Stimulated activated naive CD8-positive, alpha-beta T cell treated with anti-CD3 and anti-CD28 coated beads, Interleukin-15, amount 100 ng/mL, for 72 hours (primary cell): ENCODE data around the gene AP5Z1.

ENCODE experiments used
- ATAC-seq: fragments of 150-1000 bp; cut with Tn5 transposase; 2 replicates; pipeline ENCODE4 v1.10.0; 2021; ENCODE audit warnings: mild to moderate bottlenecking, moderate library complexity
- DNase-seq, 2 donors: peaks; one replicate each; pipeline ENCODE4 v3.0.0; 2021 to 2022
- H3K27ac Mint-ChIP-seq, 2 donors: one replicate each; pipeline ENCODE4 v1.8.0; 2022; ENCODE audit warnings: mild to moderate bottlenecking in 2 of 2, mixed read lengths in 2 of 2, moderate library complexity in 2 of 2
- H3K27me3 Mint-ChIP-seq: one replicate; pipeline ENCODE4 v1.8.0; 2022; ENCODE audit warnings: mixed read lengths
- H3K4me1 Mint-ChIP-seq: one replicate; pipeline ENCODE4 v1.8.0; 2022; ENCODE audit warnings: mild to moderate bottlenecking, mixed read lengths
- H3K4me3 Mint-ChIP-seq, 2 donors: one replicate each; pipeline ENCODE4 v1.8.0; 2022; ENCODE audit warnings: mild to moderate bottlenecking in 2 of 2, mixed read lengths in 2 of 2, moderate library complexity in 1 of 2
- H3K9me3 Mint-ChIP-seq, 2 donors: one replicate each; pipeline ENCODE4 v1.8.0; 2022; ENCODE audit warnings: mixed read lengths in 2 of 2

AP5Z1 gene

GRCh38 chr7:4775250-4775847 lies at the start of gene AP5Z1:
Gene AP5Z1, plus strand, starts transcription at chr7:4775623. Its CDS starts 93 bp downstream, at chr7:4775716.
- DNase-seq: peak; percentile 97 to 98
- Mint-ChIP-seq H3K4me1 (peaks cover 53% of the 10 kb centered on the region), H3K4me3 (peak within 1 kb of the TSS; percentile 94 to 99), H3K27ac (peak within 1 kb of the TSS; percentile 97 to 99), H3K9me3 (no peaks in the 10 kb centered on the region), H3K27me3 (no peaks in the 10 kb centered on the region)
- peak; percentile 94 for ATAC-seq

GRCh38 chr7:4725850-4726450 lies 49.5 kb upstream of the AP5Z1 start:
- no peak for ATAC-seq
- Mint-ChIP-seq H3K4me3 (peak overlapping the region; percentile 81 to 95), H3K9me3 (no peaks in the 10 kb centered on the region), H3K27ac (peak overlapping the region; percentile 93 to 99), H3K4me1 (peaks cover 95% of the 10 kb centered on the region), H3K27me3 (no peaks in the 10 kb centered on the region)
- DNase-seq: no peak

- Mint-ChIP-seq H3K9me3 (no peaks in the 10 kb centered on the region), H3K27me3 (no peaks in the 10 kb centered on the region), H3K4me3 (peak overlapping the region; percentile 81 to 95), H3K27ac (peak overlapping the region; percentile 86 to 99), H3K4me1 (peaks cover 94% of the 10 kb centered on the region)
- DNase-seq (peak in 1 of 2 donors; percentile 21), ATAC-seq (peak; percentile 49)
Observed at GRCh38 chr7:4726566-4726965, 48.9 kb upstream of the AP5Z1 start.

DNA sequence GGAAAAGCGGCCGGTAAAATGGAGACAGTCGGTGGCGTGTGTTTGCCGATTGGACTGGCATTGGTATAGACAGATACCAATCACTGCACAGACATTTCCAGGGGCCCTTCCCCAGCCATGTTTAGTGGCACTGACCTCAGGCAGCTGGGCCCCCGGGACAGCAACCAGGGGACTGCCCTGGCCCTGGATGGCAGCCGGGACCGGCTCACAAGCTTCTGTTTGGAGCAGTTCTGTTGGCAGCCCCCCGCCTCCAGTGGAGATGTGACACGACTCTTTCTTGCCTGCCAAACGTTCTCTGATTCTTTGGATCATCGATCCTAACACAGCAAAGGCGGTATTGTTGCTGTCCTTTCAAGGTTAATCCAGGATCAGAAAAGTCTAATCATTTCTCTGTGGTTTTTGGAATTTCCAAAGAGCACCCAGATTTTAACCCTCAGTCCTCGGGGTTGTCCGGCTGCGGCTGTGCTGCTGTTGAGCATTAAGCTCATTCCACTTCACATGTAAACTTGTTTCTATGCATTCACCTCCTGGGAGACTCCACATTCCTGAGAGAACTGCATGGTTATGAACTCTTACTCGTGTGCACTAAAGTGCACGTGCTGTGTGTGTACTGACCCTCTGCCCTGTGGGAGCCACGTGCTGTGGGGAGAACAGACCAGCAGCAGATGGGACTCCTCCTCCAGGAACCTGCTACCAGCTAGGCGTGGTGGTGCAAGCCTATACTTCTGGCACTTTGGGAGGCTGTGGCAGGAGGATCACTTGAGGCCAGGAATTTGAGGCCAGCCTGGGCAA lies 47.3 kb upstream of the AP5Z1 start:
- Mint-ChIP-seq H3K4me3 (no peak overlapping the region), H3K9me3 (no peaks in the 10 kb centered on the region)

DNA sequence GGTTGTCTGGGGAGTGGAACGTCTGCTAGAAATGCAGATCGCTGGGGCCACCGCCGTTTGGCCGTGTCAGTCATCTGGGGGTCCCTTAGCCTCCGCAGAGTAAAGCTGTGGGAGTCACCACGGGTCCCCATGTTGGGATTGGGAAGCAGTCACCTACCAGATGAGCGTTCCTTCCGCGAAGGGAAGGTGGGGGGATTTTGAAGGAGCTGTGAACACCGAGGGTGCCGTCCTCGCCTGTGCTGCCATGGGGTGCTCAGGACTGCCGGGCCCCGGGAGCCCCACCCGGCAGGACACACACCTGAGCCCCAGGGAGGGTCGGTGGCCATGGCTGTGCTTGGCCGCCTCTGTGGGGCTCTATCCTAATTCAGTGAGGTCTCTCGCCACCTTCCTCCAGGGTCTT lies 46.2 kb upstream of the AP5Z1 start:
- H3K4me1 Mint-ChIP-seq: peaks cover 93% of the 10 kb centered on the region
- no peaks in the 10 kb centered on the region for H3K9me3 Mint-ChIP-seq
- DNase-seq: no peak
- H3K27me3 Mint-ChIP-seq: no peaks in the 10 kb centered on the region
- peak overlapping the region in 1 of 2 donors; percentile 39 for H3K4me3 Mint-ChIP-seq
- H3K27ac Mint-ChIP-seq: no peak overlapping the region
- ATAC-seq: no peak

More for the DNA sequence above, 47.3 kb upstream of the AP5Z1 start:
- DNase-seq (no peak), ATAC-seq (no peak)
- peak overlapping the region in 1 of 2 donors; percentile 19 for H3K27ac Mint-ChIP-seq
- no peaks in the 10 kb centered on the region for H3K27me3 Mint-ChIP-seq
- peaks cover 93% of the 10 kb centered on the region for H3K4me1 Mint-ChIP-seq

DNA sequence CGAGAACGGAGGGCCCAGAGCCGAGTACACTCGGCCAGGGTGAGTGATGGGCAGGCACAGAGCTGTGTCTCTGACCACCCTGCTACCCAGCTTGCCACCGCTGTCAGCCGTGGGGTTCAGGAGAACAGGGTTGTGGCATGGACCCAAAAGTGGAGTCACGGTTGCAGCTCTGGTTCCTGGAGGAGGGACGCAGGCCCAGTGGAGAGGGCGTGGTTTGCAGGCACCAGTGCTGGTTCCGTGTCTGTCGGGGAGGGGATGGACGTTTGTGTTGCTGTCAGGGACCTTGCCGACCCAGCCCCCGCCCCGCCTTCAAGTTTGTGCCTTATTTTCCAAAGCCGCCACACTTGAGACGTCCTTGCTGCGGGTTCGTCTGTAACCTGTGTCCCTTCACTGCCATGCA lies 45.1 kb upstream of the AP5Z1 start:
- H3K27me3 Mint-ChIP-seq: no peaks in the 10 kb centered on the region
- no peak for DNase-seq
- H3K27ac Mint-ChIP-seq: peak overlapping the region; percentile 63 to 82
- ATAC-seq: no peak
- H3K4me3 Mint-ChIP-seq: peak overlapping the region; percentile 63 to 75
- peaks cover 93% of the 10 kb centered on the region for H3K4me1 Mint-ChIP-seq
- H3K9me3 Mint-ChIP-seq: no peaks in the 10 kb centered on the region

DNA sequence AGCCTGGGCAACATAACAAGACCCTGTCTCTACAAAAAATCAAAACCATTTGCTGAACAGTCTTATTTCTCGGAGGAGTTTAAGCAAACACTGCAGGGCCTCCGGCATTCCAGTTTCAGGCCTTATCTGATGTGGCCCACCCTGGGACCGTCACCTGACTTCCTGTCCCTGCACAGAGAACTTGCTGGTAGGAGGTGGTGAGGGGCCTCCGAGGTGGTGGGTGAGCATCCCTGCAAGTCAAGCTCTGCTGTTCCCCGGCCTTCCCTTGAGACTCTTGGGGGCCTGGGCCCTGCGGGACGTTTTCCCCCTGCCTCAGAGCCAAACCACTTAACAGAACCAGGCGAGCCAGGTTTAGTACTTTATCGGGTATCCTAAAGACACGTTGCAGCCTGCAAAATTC lies 44.5 kb upstream of the AP5Z1 start:
- peak overlapping the region; percentile 63 to 75 for H3K4me3 Mint-ChIP-seq
- H3K27me3 Mint-ChIP-seq: no peaks in the 10 kb centered on the region
- H3K27ac Mint-ChIP-seq: peak overlapping the region in 1 of 2 donors; percentile 27
- H3K4me1 Mint-ChIP-seq: peaks cover 90% of the 10 kb centered on the region
- no peaks in the 10 kb centered on the region for H3K9me3 Mint-ChIP-seq
- no peak for DNase-seq
- ATAC-seq: no peak

GRCh38 chr7:4731803-4732202 lies 43.6 kb upstream of the AP5Z1 start:
- DNase-seq: no peak
- no peak for ATAC-seq
- Mint-ChIP-seq H3K27ac (peak overlapping the region in 1 of 2 donors; percentile 19), H3K27me3 (no peaks in the 10 kb centered on the region), H3K4me3 (no peak overlapping the region), H3K4me1 (peaks cover 82% of the 10 kb centered on the region), H3K9me3 (no peaks in the 10 kb centered on the region)

GRCh38 chr7:4733936-4734528 lies 41.4 kb upstream of the AP5Z1 start:
- ATAC-seq (peak; percentile 76), DNase-seq (peak; percentile 16 to 53)
- Mint-ChIP-seq H3K27me3 (no peaks in the 10 kb centered on the region), H3K4me3 (peak overlapping the region; percentile 47 to 76), H3K4me1 (peaks cover 82% of the 10 kb centered on the region), H3K27ac (peak overlapping the region; percentile 88 to 91), H3K9me3 (no peaks in the 10 kb centered on the region)

DNA sequence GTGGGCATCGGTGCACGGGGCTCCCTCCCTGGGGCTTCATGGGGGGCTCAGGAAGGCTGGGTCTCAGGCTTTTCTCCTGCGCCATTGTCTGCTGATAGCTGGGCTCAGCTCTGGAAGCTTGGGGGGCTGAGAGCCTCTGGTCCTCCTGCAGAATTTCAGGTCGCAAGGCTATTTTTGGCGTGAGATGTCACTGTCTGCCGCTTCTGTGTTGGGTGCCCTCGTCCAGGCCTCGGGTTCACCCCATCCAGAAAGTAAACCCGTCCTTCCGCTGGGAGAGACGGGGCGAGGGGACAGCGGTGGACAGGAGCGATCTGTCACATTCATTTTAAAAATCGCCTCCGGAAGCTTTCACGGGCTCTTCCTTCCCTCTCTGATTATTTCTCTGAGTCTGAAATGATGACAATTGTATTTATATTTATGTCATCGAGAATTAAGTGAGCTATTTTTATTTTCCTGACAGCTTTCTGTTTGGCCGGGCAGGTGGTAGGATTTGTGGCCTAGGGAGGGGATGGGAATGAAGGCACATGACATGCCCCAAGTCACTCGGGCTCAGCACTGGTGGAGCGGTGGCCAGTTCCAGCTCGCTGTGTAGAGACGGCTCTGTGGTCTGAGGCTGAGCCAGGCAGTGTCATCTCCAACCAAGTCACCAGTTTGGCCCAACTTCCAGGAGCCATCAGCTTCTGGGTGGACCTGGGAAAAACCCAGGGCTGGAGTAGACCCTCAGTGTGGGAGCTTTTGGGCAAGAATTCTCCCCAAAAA lies 40.7 kb upstream of the AP5Z1 start:
- Mint-ChIP-seq H3K27ac (peak overlapping the region in 1 of 2 donors; percentile 27), H3K27me3 (no peaks in the 10 kb centered on the region), H3K4me1 (peaks cover 82% of the 10 kb centered on the region), H3K4me3 (peak overlapping the region in 1 of 2 donors; percentile 76), H3K9me3 (no peaks in the 10 kb centered on the region)
- ATAC-seq (no peak), DNase-seq (no peak)

DNA sequence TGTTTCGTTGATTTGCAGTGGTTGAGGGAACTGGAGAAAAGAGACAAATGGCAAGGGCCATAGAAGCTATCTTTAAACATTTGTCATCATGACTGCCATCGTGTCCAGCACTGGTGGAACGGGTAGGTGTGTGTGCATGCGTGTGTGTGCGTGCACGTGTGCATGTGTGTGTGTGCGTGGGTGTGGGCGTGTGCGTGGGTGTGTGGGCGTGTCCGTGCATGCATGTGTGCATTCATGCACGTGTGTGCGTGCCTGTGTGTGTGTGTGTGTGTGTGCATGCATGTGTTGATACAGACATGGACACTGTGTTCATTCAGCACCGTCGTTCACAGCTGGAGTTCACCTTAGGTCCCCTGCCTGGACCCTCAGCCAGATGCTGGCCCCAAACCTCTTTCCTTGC lies 38.1 kb upstream of the AP5Z1 start:
- no peak overlapping the region for H3K27ac Mint-ChIP-seq

GRCh38 chr7:4738711-4739527 lies 36.5 kb upstream of the AP5Z1 start:
- Mint-ChIP-seq H3K27ac (peak overlapping the region; percentile 42 to 94), H3K4me3 (peak overlapping the region; percentile 55 to 77), H3K27me3 (no peaks in the 10 kb centered on the region), H3K4me1 (peaks cover 75% of the 10 kb centered on the region), H3K9me3 (no peaks in the 10 kb centered on the region)
- ATAC-seq (peak; percentile 48), DNase-seq (no peak)

More for the DNA sequence above, 38.1 kb upstream of the AP5Z1 start:
- Mint-ChIP-seq H3K27me3 (no peaks in the 10 kb centered on the region), H3K4me3 (no peak overlapping the region), H3K9me3 (no peaks in the 10 kb centered on the region), H3K4me1 (peaks cover 78% of the 10 kb centered on the region)
- ATAC-seq (no peak), DNase-seq (no peak)

GRCh38 chr7:4739528-4739992 lies 35.9 kb upstream of the AP5Z1 start:
- Mint-ChIP-seq H3K27me3 (no peaks in the 10 kb centered on the region), H3K9me3 (no peaks in the 10 kb centered on the region), H3K4me3 (peak overlapping the region; percentile 42 to 77), H3K4me1 (peaks cover 75% of the 10 kb centered on the region), H3K27ac (peak overlapping the region in 1 of 2 donors; percentile 94)
- ATAC-seq (peak; percentile 37), DNase-seq (no peak)

DNA sequence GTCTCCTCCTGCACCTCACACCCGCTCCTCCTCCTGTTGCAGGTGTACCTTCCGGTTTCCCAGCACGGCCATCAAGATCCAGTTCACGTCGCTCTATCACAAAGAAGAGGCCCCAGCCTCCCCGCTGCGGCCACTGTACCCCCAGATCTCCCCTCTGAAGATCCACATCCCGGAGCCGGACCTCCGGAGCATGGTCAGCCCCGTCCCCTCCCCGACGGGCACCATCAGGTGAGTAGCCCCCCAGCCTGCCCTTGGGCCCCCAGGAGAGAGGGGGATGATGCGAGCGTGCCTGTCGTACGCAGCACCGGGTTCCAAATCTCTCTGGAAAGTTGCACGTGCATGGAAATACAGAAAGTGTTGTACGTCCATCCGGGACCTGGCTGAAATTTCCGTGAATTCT lies 34.6 kb upstream of the AP5Z1 start:
- no peaks in the 10 kb centered on the region for H3K27me3 Mint-ChIP-seq
- H3K9me3 Mint-ChIP-seq: no peaks in the 10 kb centered on the region
- H3K4me1 Mint-ChIP-seq: peaks cover 77% of the 10 kb centered on the region
- no peak overlapping the region for H3K27ac Mint-ChIP-seq
- peak overlapping the region in 1 of 2 donors; percentile 5 for H3K4me3 Mint-ChIP-seq
- DNase-seq (no peak), ATAC-seq (no peak)
